ENCODE data around the gene UBL3.
A peak's percentile ranks its signal among the peaks of the same experiment; 100 is the strongest.

Gene UBL3, protein sequence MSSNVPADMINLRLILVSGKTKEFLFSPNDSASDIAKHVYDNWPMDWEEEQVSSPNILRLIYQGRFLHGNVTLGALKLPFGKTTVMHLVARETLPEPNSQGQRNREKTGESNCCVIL

DNA sequence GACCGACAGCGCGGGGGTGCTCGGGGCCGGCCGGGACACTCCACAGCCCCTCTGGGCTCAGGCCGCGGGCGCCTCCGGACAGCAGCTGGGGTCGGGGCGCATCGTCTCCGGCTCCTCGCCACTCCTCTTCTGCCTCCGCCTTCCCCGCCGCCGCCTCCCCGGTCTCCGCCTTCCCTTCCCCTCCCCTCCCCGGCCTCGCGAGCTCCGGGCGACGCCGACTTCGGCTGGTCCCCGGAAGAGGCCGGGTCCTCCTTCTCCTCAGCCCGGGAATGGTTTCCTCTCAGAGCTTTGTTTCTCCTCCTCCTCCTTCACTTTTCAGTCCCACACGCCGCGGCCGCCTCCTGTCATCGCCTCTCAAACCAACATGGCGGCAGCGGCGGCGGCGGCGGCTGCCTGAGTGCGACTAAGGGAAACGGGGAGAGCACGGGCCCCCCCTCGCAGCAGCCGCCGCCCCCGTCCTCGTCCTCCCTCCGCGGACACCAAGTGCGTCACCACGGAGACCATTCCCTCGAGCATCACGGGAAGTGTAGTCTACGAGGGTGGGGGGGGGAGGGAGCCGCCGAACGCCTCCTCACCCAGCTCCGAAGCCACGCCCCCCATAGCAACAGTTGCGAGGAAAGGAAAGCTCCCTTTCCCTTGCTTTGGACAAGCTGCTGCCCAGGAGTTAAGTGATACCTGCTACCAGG lies at the start of gene UBL3:
TSS of gene UBL3 (minus strand) at position 405 of the 686 bp plus-strand sequence. CDS start 1,079 bp downstream, outside the sequence.
- peak; percentile 91 to 93 for DNase-seq (ENCODE audit: low read depth in 2 of 2)

DNA sequence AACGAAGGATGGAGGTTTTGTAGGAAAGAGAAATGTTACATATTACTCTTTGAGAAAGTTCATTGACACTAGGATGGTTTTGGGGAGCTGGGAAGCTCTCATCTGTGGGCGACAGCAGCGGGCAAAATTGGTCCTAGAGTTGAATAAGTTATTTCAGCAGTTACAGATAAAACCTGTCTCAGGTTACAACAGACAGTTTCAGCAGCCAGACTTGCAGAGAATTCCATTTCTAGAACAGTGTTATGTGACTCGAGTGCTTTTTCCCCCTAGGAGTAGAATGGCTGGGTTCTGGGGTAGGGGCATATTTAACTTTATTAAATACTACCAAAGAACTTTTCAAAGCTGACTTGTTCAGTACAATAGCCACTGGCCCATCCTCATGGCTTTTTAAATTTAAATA lies 46.7 kb upstream of the UBL3 start:
- DNase-seq (ENCODE audit: low read depth in 2 of 2), result no peak

DNA sequence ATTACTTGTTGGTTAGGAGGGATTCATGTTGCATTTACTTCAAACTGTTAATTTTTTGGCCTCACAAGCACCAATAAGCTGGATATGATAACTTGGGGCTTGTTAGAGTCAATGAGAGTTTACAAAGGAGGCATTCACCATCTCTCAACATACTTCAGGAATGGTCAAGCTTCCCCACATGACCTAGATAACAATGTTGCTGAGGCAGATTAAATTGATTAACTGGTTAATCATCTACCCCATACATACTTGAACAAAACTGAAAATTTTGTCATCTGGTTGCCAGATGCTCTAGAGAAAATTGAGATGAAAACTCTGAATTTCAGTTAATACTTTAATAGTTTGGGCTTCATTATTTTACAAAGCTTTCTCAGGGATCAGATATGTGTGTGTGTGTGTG lies 43.0 kb upstream of the UBL3 start:
- no peak for DNase-seq (ENCODE audit: low read depth in 2 of 2)

- no peak for DNase-seq (ENCODE audit: low read depth in 2 of 2)
Measured at GRCh38 chr13:29892151-29892550, 41.7 kb upstream of the UBL3 start.

DNA sequence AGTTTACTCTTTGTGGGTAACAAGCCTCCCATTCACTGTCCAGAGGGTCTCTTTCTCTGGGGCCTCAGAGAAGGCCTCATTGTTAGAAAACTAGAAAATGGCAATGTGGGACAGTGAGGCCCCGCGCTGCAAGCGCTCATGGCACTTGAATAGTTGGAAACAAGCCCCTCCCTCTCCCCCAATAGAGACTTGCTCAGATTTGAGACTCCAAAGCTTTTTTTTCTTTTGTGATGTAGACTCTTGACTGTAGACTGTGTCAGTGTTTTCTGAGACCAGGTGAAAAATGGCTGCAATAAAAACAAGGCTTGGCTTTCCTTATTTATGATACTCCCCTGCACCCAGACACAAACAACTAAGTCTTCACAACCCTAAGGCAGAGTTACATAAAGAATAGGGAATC lies 38.7 kb upstream of the UBL3 start:
- no peak for DNase-seq (ENCODE audit: low read depth in 2 of 2)

DNA sequence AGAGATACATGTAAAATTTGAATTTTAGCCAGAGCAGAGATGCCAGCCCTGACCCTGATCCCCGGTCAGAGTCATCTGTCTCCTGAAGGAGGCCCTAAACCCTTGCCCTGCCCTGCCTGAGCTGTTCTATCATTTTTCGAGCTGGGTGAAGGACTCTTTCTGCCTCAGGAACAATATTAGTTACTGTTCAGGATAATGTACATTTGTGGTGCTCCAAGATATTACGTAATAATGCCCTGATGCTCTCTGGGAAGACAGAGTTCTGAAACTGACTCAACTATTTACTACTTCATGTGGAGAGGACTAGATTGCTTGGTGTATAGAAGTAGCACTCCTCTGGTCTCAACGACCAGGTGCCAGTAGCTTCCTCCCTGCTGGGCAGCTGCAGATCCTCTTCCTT lies 37.9 kb upstream of the UBL3 start:
- no peak for DNase-seq (ENCODE audit: low read depth in 2 of 2)

GRCh38 chr13:29887686-29888085 lies 37.3 kb upstream of the UBL3 start:
- DNase-seq (ENCODE audit: low read depth in 2 of 2), result no peak

- no peak for DNase-seq (ENCODE audit: low read depth in 2 of 2)
Measured at GRCh38 chr13:29887030-29887557, 36.7 kb upstream of the UBL3 start.

DNA sequence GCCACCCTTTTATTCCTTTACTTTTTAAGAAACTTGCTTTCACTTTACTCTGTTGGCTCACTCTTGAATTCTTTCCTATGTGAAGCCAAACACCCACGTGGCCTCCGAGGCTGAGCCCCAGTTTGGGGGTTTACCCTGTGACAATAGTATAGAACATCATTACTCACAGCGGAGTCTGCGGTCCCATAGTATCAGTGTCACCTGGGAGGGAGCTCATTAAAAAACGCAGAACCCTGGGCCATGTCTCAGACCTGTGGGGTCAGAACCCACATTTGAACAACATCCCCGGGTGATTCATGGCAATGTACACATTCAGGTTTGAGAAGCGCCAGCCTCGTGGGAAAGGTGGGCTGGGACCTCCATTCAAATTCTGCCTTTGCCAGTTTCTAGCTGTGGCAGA lies 36.0 kb upstream of the UBL3 start:
- peak in 1 of 2 donors; percentile 52 for DNase-seq (ENCODE audit: low read depth in 2 of 2)

GRCh38 chr13:29885989-29886388 lies 35.6 kb upstream of the UBL3 start:
- no peak for DNase-seq (ENCODE audit: low read depth in 2 of 2)

DNA sequence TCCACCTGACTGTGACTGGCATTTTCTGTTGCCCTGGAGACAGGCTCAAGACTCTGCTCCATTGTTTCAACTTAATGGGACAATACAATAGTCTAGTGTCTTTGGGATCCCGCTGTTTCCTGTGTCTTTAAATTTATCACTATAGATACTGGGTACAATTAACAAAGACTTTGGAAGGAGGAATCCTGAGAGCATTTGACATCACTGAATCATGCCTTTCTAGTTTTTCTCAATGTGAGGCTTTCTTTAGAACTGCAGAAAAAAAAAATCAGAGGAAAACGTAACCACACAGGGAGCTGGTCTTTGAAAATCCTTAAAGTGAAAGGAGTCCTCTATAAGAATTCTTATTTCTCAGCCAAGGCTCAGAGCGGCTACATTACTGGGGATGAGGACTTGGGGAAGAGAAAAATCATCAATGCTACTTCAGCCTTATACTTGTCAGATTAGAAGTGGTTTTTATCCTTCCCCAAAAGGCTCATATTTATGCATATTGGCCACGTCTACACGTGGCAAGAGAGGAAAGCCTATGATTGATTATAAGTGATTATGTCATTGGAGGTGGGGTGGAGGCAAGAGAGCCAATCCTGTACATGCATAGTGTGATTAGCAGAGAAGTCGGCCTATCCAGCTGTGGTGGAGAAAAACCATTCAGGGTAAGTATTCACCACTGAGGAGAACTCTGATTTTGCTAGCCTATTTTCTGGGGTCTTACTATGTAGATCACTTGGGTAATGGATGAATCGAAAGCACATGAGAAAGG lies 34.4 kb upstream of the UBL3 start:
- no peak for DNase-seq (ENCODE audit: low read depth in 2 of 2)

- no peak for DNase-seq (ENCODE audit: low read depth in 2 of 2)
Measured at GRCh38 chr13:29883941-29884518, 33.6 kb upstream of the UBL3 start.

DNA sequence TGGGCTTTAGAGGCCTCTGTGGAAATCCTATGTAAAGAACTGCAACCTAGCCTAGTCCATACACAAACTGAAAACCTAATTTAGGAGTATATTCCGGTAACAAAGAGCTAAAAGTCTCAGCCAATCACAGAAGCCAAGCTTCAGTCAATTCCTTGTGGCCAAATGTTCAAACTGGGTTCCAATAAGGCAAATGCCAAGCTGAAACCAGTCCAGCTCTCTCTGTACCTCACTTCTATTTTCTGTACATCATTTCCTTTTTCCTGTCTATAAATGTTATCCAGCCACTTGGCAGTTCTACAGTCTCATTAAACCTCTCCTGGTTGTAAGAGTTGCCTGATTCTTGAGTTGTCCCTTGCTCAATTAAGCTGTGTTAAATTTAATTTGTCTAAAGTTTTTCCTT lies 31.7 kb upstream of the UBL3 start:
- no peak for DNase-seq (ENCODE audit: low read depth in 2 of 2)

GRCh38 chr13:29878101-29878500 lies 27.7 kb upstream of the UBL3 start:
- no peak for DNase-seq (ENCODE audit: low read depth in 2 of 2)

DNA sequence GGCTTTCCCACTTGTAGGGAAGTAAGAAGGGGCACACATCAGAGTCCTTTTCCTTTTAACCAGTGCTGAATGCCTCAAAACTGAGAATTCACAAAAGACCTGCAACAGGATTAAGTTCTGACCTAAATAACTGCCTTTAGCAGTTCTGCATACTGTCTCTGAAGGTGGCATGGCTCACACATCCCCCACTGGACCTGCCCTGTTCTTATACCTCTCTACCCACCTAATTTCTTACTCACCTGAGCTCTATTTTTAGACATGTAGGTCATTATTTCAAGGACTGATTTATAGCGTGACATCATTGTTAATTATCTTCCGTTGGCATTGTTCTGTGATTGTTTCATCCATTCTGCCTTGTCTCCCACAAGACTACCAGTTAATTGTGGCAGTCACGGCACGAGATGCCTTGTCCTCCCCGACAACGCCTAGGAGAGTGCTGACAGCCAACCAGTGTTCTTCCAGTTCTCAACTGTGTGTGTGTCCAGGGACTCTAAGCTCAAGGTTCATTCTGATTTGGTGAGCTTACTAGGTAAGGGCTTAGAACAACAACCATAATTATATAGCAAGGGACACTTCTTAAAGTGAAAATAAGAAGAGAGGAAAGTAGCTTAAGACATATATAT lies 27.1 kb upstream of the UBL3 start:
- DNase-seq (ENCODE audit: low read depth in 2 of 2), result no peak

DNA sequence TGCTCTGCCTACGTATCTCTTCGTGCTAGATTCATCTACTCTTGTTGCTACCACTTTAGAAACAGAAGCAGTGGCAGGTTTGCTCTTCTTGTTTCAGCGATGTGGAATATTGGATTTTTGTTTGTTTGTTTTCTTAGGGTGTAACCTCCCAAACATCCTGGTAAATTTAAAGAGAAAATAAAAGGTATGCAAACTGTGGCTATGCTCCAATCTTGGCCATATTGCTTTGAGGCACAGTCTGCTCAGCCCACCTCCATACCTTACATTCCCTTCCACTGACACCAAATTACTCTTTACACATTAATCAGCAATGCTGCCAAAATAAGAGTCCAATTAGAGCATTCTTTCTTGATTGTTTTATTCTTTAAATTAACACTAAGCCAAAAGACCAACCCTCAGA lies 25.2 kb upstream of the UBL3 start:
- no peak for DNase-seq (ENCODE audit: low read depth in 2 of 2)

DNA sequence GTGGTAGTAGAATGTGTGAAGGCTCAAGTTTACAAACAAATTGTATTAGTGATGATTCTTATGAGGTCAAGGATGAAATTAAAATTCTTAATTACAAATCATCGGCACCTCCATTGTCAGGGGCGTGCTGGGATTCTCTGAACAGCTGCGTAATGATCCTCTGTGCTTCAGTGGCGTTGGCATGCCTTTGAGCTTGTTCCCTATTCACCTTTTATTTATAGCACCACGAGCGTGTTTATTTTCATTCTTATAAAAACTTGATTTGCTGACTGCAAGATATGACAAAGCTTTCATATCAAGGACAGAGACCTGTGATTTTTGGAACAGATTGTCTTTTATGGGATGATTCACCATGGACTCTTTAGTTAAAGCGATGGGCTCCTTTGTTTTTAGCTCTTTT lies 18.2 kb upstream of the UBL3 start:
- no peak for DNase-seq (ENCODE audit: low read depth in 2 of 2)

GRCh38 chr13:29865934-29866333 lies 15.5 kb upstream of the UBL3 start:
- no peak for DNase-seq (ENCODE audit: low read depth in 2 of 2)

- DNase-seq (ENCODE audit: low read depth in 2 of 2), result no peak
Measured at GRCh38 chr13:29861694-29862110, 11.3 kb upstream of the UBL3 start.

GRCh38 chr13:29859971-29860370 lies 9.6 kb upstream of the UBL3 start:
- no peak for DNase-seq (ENCODE audit: low read depth in 2 of 2)

- DNase-seq (ENCODE audit: low read depth in 2 of 2), result no peak
Measured at GRCh38 chr13:29858667-29859066, 8.2 kb upstream of the UBL3 start.

- no peak for DNase-seq (ENCODE audit: low read depth in 2 of 2)
Measured at GRCh38 chr13:29858231-29858630, 7.8 kb upstream of the UBL3 start.
